Stimulated activated naive CD8-positive, alpha-beta T cell treated with anti-CD3 and anti-CD28 coated beads, Interleukin-15, Interleukin-2, amounts not matched to agents 100 U/mL and 50 U/mL, for 24 hours (primary cell): ENCODE data around the gene GRK1.

Experiments used
- ATAC-seq: fragments of 150-1000 bp; cut with Tn5 transposase; one replicate; pipeline ENCODE4 v1.10.0; 2021
- DNase-seq: peaks from one replicate; pipeline ENCODE4 v3.0.0; 2021

GRK1 gene

DNA sequence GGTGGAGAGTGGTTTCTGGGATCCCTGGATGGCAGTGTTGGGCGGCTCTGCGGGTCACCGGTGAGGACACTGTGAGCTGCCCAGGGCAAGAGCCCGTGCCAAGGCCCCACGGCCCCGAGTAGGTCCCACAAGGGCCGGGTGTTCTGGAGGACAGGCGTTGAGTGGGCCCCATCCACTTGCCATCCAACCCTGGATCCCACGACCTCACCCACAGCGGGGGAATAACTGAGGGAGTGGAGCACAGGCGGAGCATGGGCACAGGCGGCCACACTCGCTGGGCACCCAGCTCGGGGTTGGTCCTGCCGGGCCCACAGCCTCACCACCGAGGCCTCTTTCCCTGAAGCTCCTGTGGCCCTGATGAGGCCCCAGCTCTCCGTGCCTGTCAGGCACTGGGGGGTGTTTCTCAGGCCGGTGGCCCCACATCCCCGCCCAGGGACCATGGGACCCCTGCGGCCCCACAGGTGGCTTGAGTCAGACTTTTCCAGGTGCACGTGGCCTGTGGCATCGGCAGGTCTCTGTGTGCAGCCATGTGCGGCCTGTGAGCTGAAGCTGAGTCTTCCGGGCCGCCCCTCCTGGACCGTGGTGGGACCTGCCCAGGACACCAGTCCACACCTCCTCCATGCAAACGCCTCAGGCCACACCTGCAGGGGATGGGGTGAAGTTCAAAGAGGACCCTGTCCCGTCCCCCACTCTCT lies 108.6 kb downstream of the GRK1 start:
- no peak for ATAC-seq
- no peak for DNase-seq

GRCh38 chr13:113776231-113777125 lies 109.5 kb downstream of the GRK1 start:
- no peak for ATAC-seq
- DNase-seq: no peak

DNA sequence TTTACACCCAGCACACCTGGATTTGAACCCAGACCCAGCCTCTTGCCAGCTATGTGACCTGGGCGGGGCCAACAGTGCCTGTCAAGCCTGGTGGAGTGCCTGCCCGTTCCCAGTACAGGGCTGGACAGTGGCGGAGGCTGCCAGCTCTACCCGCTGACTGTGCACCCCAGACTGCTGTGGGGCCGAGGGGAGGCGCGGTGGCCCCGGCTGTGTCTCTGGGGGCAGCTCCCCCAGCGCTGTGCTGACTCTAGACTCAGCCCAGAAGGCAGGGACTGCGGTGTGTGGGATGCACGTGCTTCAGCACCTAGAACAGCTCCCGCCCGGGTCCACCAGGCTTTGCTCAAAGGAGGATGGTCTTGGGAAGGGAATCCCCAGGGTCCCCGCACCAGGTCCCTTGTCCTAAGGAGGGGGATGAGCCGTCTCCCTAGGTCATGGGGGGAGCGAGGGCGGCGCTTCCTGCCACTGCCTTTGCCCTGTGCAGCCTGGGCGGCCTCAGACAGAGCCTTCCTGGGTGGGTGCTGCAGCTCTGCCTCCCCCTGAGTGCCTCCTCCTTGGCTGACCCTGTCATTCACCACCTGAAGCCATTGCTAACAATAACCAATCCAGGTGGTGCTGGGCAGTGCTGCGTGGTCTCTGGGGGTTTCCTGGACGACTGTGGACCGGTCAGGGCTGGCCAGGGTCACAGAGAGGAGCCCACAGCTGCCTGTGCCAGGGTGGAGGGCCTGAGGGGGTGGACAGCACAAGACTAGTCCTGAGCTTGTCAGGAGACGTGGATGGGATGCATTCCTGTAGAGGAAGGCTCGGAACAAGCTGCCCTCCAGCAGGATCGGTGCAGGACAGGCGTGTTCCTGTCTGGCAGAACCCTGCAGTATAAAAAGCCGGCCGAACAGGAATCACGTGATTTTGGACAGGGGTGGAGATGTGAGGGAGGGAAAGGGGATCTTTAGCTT lies 110.6 kb downstream of the GRK1 start:
- DNase-seq (no peak), ATAC-seq (no peak)

DNA sequence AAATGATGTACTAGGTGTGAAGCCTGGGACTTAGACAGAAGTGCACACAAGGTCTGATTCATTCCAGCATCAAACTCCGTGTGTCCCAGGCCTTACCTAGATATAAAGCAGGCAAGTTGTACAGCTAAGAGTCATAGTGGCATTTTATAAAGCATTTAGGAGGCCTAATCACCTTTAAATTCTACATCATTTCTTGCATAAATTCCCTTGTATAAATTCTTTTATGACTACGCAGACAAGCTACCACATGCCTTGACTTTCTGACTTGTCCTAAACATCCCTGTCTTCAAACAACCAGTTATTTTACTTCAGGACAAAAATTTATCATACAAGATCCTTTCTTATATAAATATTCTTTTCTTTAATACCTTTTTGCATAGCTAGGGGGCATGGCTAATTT lies 114.6 kb downstream of the GRK1 start:
- ATAC-seq: no peak
- no peak for DNase-seq

GRCh38 chr13:113782472-113782871 lies 115.5 kb downstream of the GRK1 start:
- DNase-seq (no peak), ATAC-seq (no peak)

- ATAC-seq (no peak), DNase-seq (no peak)
Measured at GRCh38 chr13:113783200-113783881, 116.3 kb downstream of the GRK1 start.

DNA sequence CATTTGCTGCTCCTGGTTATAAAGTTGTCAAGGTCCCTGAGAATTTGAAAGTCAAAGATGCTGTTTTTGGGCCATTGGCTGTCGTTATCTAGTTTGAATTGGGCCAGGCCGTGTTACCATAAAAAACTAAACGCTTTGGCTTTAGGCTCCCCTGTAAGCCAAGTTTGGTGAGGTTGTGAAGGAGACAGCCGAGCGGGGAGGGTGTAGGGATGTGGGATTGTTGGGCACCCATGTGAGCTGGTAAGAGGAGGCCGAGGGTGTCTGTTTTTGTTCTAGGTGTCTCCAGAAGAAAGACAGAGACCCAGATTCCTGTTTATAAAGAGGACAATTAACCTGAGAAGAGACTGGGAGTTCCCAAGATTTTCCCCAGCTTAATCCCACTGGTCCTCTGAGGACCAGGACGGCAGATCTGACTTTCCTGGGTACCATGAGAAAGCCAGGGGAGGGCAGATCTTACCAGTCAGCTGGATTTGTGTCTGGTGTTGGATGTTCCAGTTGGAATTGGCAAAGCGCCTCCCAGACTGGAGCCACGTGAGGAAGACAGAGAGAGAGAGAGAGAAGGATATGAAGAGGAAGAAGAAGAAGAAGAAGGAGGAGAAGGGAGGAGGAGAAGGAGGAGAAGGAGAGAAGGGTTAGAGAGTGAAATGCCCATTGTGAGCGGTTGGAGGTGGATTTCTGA lies 117.1 kb downstream of the GRK1 start:
- DNase-seq (no peak), ATAC-seq (no peak)

GRCh38 chr13:113784645-113785024 lies 117.6 kb downstream of the GRK1 start:
- ATAC-seq: no peak
- DNase-seq: no peak

GRCh38 chr13:113785051-113786010 lies 118.3 kb downstream of the GRK1 start:
- peak; percentile 58 for ATAC-seq
- DNase-seq: peak; percentile 38

GRCh38 chr13:113786262-113786841 lies 119.3 kb downstream of the GRK1 start:
- ATAC-seq (no peak), DNase-seq (no peak)
